Measurements from ENCODE around the gene S1PR1.
"Not testable (repeated sequence)": the region's sequence is repeated elsewhere in the genome, so short reads cannot be mapped to it uniquely, and the experiment has no call there.

Gene S1PR1

GRCh38 chr1:101217148-101217547, 19.7 kb upstream of the S1PR1 start:
- ATAC-seq: no peak
- TF ChIP-seq OSR1 (CRISPR knock-in tag; IDR thresholded peaks at IDR 0.05) (no peak), ESRRG (CRISPR knock-in tag; IDR thresholded peaks at IDR 0.05) (no peak), ARNTL (CRISPR knock-in tag; IDR thresholded peaks at IDR 0.05; ENCODE audit: borderline replicate concordance, low read depth) (no peak), PPARA (CRISPR knock-in tag; IDR thresholded peaks at IDR 0.05; ENCODE audit: borderline replicate concordance) (no peak), CSRNP3 (CRISPR knock-in tag; IDR thresholded peaks at IDR 0.05) (no peak), TCF4 (CRISPR knock-in tag; IDR thresholded peaks at IDR 0.05; ENCODE audit: borderline replicate concordance) (no peak), ZNF70 (CRISPR knock-in tag; IDR thresholded peaks at IDR 0.05) (no peak), GLIS3 (CRISPR knock-in tag; IDR thresholded peaks at IDR 0.05) (no peak), SNAI2 (CRISPR knock-in tag; IDR thresholded peaks at IDR 0.05) (no peak), ZNF8 (CRISPR knock-in tag; IDR thresholded peaks at IDR 0.05) (no peak), ZC3H10 (CRISPR knock-in tag; IDR thresholded peaks at IDR 0.05) (no peak), CSDC2 (CRISPR knock-in tag; IDR thresholded peaks at IDR 0.05) (no peak), TOX (CRISPR knock-in tag; IDR thresholded peaks at IDR 0.05; ENCODE audit: borderline replicate concordance) (no peak)

- ATAC-seq: not testable (repeated sequence)
Observed at GRCh38 chr1:101218968-101219367, 17.9 kb upstream of the S1PR1 start.

- ATAC-seq: no peak; the same call in 2 of the 3 replicates
- TF ChIP-seq RARB (CRISPR knock-in tag; IDR thresholded peaks at IDR 0.05) (no peak), ZFP3 (CRISPR knock-in tag; IDR thresholded peaks at IDR 0.05) (no peak)
Observed at GRCh38 chr1:101219924-101220870, 16.6 kb upstream of the S1PR1 start.

DNA sequence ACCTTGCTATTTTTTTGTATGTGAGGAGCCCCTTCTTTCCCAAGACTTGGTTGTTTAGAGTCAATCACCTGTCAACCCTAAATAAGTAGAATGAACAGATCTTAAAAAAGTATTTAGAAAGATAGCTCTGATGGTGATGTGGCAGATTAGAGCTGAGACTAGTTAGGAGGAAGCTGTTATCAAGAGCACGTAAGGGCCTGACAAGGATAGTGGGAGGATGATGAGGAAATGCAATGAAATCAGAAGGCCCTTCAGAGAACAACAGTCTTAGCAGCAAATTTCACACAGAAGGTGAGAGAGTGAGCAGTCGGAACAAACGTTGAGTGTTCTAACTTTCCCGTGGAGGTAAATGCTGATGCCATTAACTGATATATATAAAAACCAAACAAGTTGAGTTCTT, 15.9 kb upstream of the S1PR1 start:
- no peak for ATAC-seq
- TF ChIP-seq ESRRG (CRISPR knock-in tag; IDR thresholded peaks at IDR 0.05) (no peak), PPARA (CRISPR knock-in tag; IDR thresholded peaks at IDR 0.05; ENCODE audit: borderline replicate concordance) (no peak), ZNF565 (CRISPR knock-in tag; conservative IDR thresholded peaks at IDR 0.05; ENCODE audit: low read depth) (no peak), ISL1 (CRISPR knock-in tag; IDR thresholded peaks at IDR 0.05) (no peak), ZNF8 (CRISPR knock-in tag; IDR thresholded peaks at IDR 0.05) (no peak)

GRCh38 chr1:101221945-101222429, 14.8 kb upstream of the S1PR1 start:
- no peak for ATAC-seq
- TF ChIP-seq BACH2 (CRISPR knock-in tag; IDR thresholded peaks at IDR 0.05; ENCODE audit: borderline replicate concordance) (no peak), CSDC2 (CRISPR knock-in tag; IDR thresholded peaks at IDR 0.05) (no peak), ISL1 (CRISPR knock-in tag; IDR thresholded peaks at IDR 0.05) (no peak), ZNF8 (CRISPR knock-in tag; IDR thresholded peaks at IDR 0.05) (no peak), TCF4 (CRISPR knock-in tag; IDR thresholded peaks at IDR 0.05; ENCODE audit: borderline replicate concordance) (no peak), ARNTL (CRISPR knock-in tag; IDR thresholded peaks at IDR 0.05; ENCODE audit: borderline replicate concordance, low read depth) (no peak), ZFP30 (CRISPR knock-in tag; IDR thresholded peaks at IDR 0.05) (no peak), RARB (CRISPR knock-in tag; IDR thresholded peaks at IDR 0.05) (no peak), ZNF565 (CRISPR knock-in tag; conservative IDR thresholded peaks at IDR 0.05; ENCODE audit: low read depth) (no peak), GLIS3 (CRISPR knock-in tag; IDR thresholded peaks at IDR 0.05) (no peak), POU6F1 (CRISPR knock-in tag; IDR thresholded peaks at IDR 0.05; ENCODE audit: borderline replicate concordance, low read depth) (no peak), TSHZ2 (CRISPR knock-in tag; IDR thresholded peaks at IDR 0.05) (no peak), ESRRG (CRISPR knock-in tag; IDR thresholded peaks at IDR 0.05) (no peak), TOX (CRISPR knock-in tag; IDR thresholded peaks at IDR 0.05; ENCODE audit: borderline replicate concordance) (no peak)
- TF ChIP-seq, protein P1, sequence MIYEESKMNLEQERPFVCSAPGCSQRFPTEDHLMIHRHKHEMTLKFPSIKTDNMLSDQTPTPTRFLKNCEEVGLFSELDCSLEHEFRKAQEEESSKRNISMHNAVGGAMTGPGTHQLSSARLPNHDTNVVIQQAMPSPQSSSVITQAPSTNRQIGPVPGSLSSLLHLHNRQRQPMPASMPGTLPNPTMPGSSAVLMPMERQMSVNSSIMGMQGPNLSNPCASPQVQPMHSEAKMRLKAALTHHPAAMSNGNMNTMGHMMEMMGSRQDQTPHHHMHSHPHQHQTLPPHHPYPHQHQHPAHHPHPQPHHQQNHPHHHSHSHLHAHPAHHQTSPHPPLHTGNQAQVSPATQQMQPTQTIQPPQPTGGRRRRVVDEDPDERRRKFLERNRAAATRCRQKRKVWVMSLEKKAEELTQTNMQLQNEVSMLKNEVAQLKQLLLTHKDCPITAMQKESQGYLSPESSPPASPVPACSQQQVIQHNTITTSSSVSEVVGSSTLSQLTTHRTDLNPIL (CRISPR knock-in tag; IDR thresholded peaks at IDR 0.05; ENCODE audit: low read depth): no peak
- TF ChIP-seq, protein P2, sequence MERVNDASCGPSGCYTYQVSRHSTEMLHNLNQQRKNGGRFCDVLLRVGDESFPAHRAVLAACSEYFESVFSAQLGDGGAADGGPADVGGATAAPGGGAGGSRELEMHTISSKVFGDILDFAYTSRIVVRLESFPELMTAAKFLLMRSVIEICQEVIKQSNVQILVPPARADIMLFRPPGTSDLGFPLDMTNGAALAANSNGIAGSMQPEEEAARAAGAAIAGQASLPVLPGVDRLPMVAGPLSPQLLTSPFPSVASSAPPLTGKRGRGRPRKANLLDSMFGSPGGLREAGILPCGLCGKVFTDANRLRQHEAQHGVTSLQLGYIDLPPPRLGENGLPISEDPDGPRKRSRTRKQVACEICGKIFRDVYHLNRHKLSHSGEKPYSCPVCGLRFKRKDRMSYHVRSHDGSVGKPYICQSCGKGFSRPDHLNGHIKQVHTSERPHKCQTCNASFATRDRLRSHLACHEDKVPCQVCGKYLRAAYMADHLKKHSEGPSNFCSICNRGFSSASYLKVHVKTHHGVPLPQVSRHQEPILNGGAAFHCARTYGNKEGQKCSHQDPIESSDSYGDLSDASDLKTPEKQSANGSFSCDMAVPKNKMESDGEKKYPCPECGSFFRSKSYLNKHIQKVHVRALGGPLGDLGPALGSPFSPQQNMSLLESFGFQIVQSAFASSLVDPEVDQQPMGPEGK (CRISPR knock-in tag; IDR thresholded peaks at IDR 0.05; ENCODE audit: borderline replicate concordance): no peak
